Gastrocnemius medialis (tissue), 4 donors: ENCODE data around the gene JPT1. TPM values are rescaled to one million over a fixed set of nuclear protein-coding genes. Genes with fewer than 3 reads are reported as not detected.
A peak's percentile ranks its signal among the peaks of the same experiment; 100 is the strongest.

Source experiments
- ATAC-seq, 2 donors: fragments of 150-250 bp; one replicate each; pipeline ENCODE4 v1.9.1; 2016
- DNase-seq, 2 donors: peaks; one replicate each; pipeline ENCODE4 v3.0.0-alpha.2; 2019
- H3K27ac ChIP-seq, 4 donors: fragments of 200-600 bp; sonication (generic); 1 replicate in 1 of 4; 2 replicates in 3 of 4; pipeline ENCODE4 v1.5.1; 2016 to 2018; ENCODE audit warnings: mild to moderate bottlenecking in 2 of 4, moderate library complexity in 1 of 4
- H3K27me3 ChIP-seq, 3 donors: fragments of 200-600 bp; sonication (generic) in 2 of 3; 1 replicate in 1 of 3; 2 replicates in 2 of 3; pipeline versions ENCODE4 v1.5.1 to v1.6.0; 2016 to 2019; ENCODE audit warnings: mild to moderate bottlenecking in 1 of 3, moderate library complexity in 1 of 3
- H3K36me3 ChIP-seq, 2 donors: fragments of 200-600 bp; sonication (generic) in 1 of 2; one replicate each; pipeline ENCODE4 v1.5.1; 2017 to 2018
- H3K4me1 ChIP-seq, 2 donors: fragments of 200-600 bp; sonication (generic) in 1 of 2; one replicate each; pipeline ENCODE4 v1.5.1; 2016 to 2017; ENCODE audit warnings: mild to moderate bottlenecking in 2 of 2
- H3K4me3 ChIP-seq, 4 donors: fragments of 200-600 bp; sonication (generic) in 3 of 4; 1 replicate in 1 of 4; 2 replicates in 3 of 4; pipeline ENCODE4 v1.5.1; 2016 to 2019; ENCODE audit warnings: mild to moderate bottlenecking in 2 of 4
- H3K9me3 ChIP-seq, 3 donors: fragments of 200-600 bp; sonication (generic) in 2 of 3; 1 replicate in 1 of 3; 2 replicates in 2 of 3; pipeline ENCODE4 v1.5.1; 2016 to 2019
- POLR2A ChIP-seq, 2 donors: fragments of 450-650 bp; IDR thresholded peaks; one replicate each; pipeline ENCODE4 v1.6.1; 2017; ENCODE audit warnings: antibody characterized with exemption in 2 of 2, mild to moderate bottlenecking in 2 of 2, moderate library complexity in 2 of 2
- in situ Hi-C, 4 donors: fragments of 200-750 bp; cut with MboI; loops; one replicate each; pipeline versions ENCODE4 v1.15.0 to v1.8.0; 2017; ENCODE audit warnings: low sequenced_read_pairs in 4 of 4
- intact Hi-C: fragments of 100-400 bp; cut with DNase I; formaldehyde crosslinking; loops from one replicate; pipeline ENCODE4 v1.15.1; 2023; ENCODE audit warnings: low total_unique reads
- total RNA-seq, 4 donors: library from RNA; depleted of rRNA; stranded (reverse); fragments of >200 nt; gene quantifications; one replicate each; pipeline versions ENCODE4 v1.1.0 to v1.2.3, GENCODE V29; 2016
- TF ChIP-seq, protein P1 (sequence below), 5 experiments: fragments of 450-650 bp in 3 of 5; fragments of 200-600 bp in 2 of 5; sonication (generic) in 2 of 5; IDR thresholded peaks in 4 of 5; conservative IDR thresholded peaks in 1 of 5; 1 replicate in 4 of 5; 2 replicates in 1 of 5; pipeline ENCODE4 v1.5.1; 2016 to 2019; ENCODE audit warnings: antibody characterized with exemption in 5 of 5, mild to moderate bottlenecking in 3 of 5, moderate library complexity in 3 of 5

Gene JPT1
- total RNA-seq, 4 donors from 2014 or later, result 35.5 to 113 (median 71.8) TPM

- TF ChIP-seq POLR2A (IDR thresholded peaks at IDR 0.05), result no peak
- TF ChIP-seq, protein P1, sequence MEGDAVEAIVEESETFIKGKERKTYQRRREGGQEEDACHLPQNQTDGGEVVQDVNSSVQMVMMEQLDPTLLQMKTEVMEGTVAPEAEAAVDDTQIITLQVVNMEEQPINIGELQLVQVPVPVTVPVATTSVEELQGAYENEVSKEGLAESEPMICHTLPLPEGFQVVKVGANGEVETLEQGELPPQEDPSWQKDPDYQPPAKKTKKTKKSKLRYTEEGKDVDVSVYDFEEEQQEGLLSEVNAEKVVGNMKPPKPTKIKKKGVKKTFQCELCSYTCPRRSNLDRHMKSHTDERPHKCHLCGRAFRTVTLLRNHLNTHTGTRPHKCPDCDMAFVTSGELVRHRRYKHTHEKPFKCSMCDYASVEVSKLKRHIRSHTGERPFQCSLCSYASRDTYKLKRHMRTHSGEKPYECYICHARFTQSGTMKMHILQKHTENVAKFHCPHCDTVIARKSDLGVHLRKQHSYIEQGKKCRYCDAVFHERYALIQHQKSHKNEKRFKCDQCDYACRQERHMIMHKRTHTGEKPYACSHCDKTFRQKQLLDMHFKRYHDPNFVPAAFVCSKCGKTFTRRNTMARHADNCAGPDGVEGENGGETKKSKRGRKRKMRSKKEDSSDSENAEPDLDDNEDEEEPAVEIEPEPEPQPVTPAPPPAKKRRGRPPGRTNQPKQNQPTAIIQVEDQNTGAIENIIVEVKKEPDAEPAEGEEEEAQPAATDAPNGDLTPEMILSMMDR (IDR thresholded peaks at IDR 0.05 in 4 of 5, conservative IDR thresholded peaks at IDR 0.05 in 1 of 5), result no peak
- in situ Hi-C loops, result no loop called here
- H3K4me1 ChIP-seq, result peaks cover 32 to 40% of the 10 kb centered on the region in 2 donors
- no peaks in the 10 kb centered on the region for H3K27me3 ChIP-seq
- ATAC-seq, result no peak
- no peaks in the 10 kb centered on the region for H3K36me3 ChIP-seq
- H3K9me3 ChIP-seq, result no peaks in the 10 kb centered on the region
- DNase-seq, result no peak
- H3K4me3 ChIP-seq, result no peak overlapping the region
- intact Hi-C loops, result no loop called here
- H3K27ac ChIP-seq, result peak overlapping the region in 2 of 4 donors; percentile 35 to 79
Observed at GRCh38 chr17:75091855-75092327, 62.4 kb downstream of the JPT1 start.

- Histone ChIP-seq H3K36me3 (no peaks in the 10 kb centered on the region), H3K4me1 (peaks cover 29 to 38% of the 10 kb centered on the region in 2 donors), H3K27ac (peak overlapping the region; percentile 35 to 79 (median 50)), H3K4me3 (no peak overlapping the region), H3K27me3 (no peaks in the 10 kb centered on the region), H3K9me3 (no peaks in the 10 kb centered on the region)
- ATAC-seq (peak in 1 of 2 donors; percentile 26), DNase-seq (peak in 1 of 2 donors; percentile 36)
- intact Hi-C loops, result no loop called here
- TF ChIP-seq, protein P1 (IDR thresholded peaks at IDR 0.05 in 4 of 5, conservative IDR thresholded peaks at IDR 0.05 in 1 of 5), result no peak
- TF ChIP-seq POLR2A (IDR thresholded peaks at IDR 0.05), result no peak
- in situ Hi-C loops, result no loop called here
Observed at GRCh38 chr17:75090871-75091854, 63.1 kb downstream of the JPT1 start.

- TF ChIP-seq, protein P1 (IDR thresholded peaks at IDR 0.05 in 4 of 5, conservative IDR thresholded peaks at IDR 0.05 in 1 of 5), result no peak
- no peak for TF ChIP-seq POLR2A (IDR thresholded peaks at IDR 0.05)
- peak overlapping the region; percentile 77 to 90 (median 84) for H3K27ac ChIP-seq
- no peaks in the 10 kb centered on the region for H3K36me3 ChIP-seq
- peak overlapping the region; percentile 63 to 77 (median 70) for H3K4me3 ChIP-seq
- ATAC-seq, result peak; percentile 27 to 33
- intact Hi-C loops (no loop called here), in situ Hi-C loops (no loop called here)
- peaks cover 24 to 34% of the 10 kb centered on the region in 2 donors for H3K4me1 ChIP-seq
- no peaks in the 10 kb centered on the region for H3K27me3 ChIP-seq
- no peaks in the 10 kb centered on the region for H3K9me3 ChIP-seq
- no peak for DNase-seq
Observed at GRCh38 chr17:75088465-75089417, 65.6 kb downstream of the JPT1 start.

DNA sequence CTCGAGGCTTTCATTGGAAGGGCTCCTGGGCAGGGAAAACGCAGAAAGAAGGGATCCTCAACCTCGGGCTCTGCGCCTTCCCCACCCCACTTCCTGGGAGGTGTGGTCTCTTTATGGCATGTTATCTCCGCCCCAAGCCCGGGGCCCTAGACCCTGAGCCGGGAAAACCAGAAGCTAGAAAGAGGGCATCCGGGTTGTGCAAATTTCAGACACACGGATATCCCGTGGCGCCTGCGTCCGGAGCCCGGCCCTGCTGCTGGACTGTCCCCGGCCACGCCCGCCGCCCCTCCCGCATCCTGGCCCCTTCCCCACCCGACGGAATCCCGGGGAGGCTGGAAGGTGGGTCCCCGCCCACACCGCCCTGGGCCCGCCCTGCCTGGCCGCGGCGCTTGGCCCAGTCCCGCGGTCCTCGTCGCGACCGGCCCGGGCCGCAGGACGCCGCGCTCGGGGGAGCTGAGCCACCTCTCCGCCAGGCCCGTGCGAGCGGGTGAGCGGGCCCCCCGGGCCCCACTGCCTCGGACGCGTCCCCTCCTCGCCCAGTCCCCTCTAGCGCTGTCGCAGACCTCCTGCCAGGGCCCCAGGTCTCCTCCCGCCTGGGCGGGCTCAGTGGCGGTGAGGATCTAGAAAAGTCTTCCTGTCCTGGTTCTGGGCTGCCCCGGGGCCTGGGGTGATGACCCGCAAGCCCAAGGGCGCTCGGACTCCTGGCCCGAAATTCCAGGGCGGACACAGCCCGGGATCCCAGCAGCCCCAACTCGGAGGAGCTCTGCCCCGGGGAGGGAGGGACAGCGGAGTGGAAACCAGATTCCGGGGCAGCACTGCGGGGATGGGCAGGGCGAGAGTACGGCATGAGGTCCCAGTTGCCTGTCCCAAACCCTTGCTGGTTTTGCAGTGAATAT is 66.5 kb downstream of the JPT1 start, which contains the start of gene SLC16A5:
Gene SLC16A5 (plus strand): TSS at position 397 of the 896 bp plus-strand sequence. CDS start 5,683 bp downstream, outside the sequence.
- Histone ChIP-seq H3K36me3 (no peaks in the 10 kb centered on the region), H3K9me3 (no peaks in the 10 kb centered on the region), H3K4me1 (peaks cover 24 to 34% of the 10 kb centered on the region in 2 donors), H3K27me3 (no peaks in the 10 kb centered on the region), H3K27ac (peak within 1 kb of the TSS; percentile 77 to 90 (median 84)), H3K4me3 (peak within 1 kb of the TSS; percentile 63 to 77 (median 70))
- intact Hi-C loops, result no loop called here
- peak; percentile 65 to 71 for ATAC-seq
- in situ Hi-C loops, result no loop called here
- TF ChIP-seq POLR2A (IDR thresholded peaks at IDR 0.05), result peak; percentile 45 to 46
- TF ChIP-seq, protein P1 (IDR thresholded peaks at IDR 0.05 in 4 of 5, conservative IDR thresholded peaks at IDR 0.05 in 1 of 5), result peak in 1 of 5 experiments; percentile 4
- peak; percentile 57 to 79 for DNase-seq
